H7 (cell line): Measurements from ENCODE around the gene RNF13. TPM values are rescaled to one million over a fixed set of nuclear protein-coding genes. Genes with fewer than 3 reads are reported as not detected.
"Not testable (repeated sequence)": the region's sequence is repeated elsewhere in the genome, so short reads cannot be mapped to it uniquely, and the experiment has no call there.

ENCODE experiments used
- DNase-seq: peaks from one replicate; pipeline ENCODE4 v3.0.0; 2012
- H3K27me3 ChIP-seq: 2 replicates; pipeline ENCODE4 v1.6.0; 2011; ENCODE audit warnings: mild to moderate bottlenecking, low read length; ENCODE audit not compliant: control insufficient read depth, insufficient read depth
- H3K36me3 ChIP-seq: replicated peaks from 2 replicates; pipeline ENCODE4 v1.5.1; 2011; ENCODE audit warnings: low read length; ENCODE audit not compliant: control insufficient read depth, insufficient read depth
- H3K4me3 ChIP-seq: 2 replicates; pipeline ENCODE4 v1.5.1; 2011; ENCODE audit warnings: low read depth, mild to moderate bottlenecking, control low read depth, low read length, moderate library complexity; ENCODE audit not compliant: insufficient read depth
- total RNA-seq: library from RNA; depleted of rRNA; stranded (reverse); fragments of >200 nt; shearing (Covaris generic); gene quantifications from 2 replicates; pipeline ENCODE4 v1.2.3, GENCODE V29; 2014

Gene RNF13
- total RNA-seq, 1 experiment from 2014 or later, result 31.3 TPM

GRCh38 chr3:149917124-149917667, 104.2 kb downstream of the RNF13 start:
- H3K4me3 ChIP-seq, result no peak overlapping the region
- peaks cover 1% of the 10 kb centered on the region for H3K36me3 ChIP-seq
- DNase-seq, result no peak
- no peaks in the 10 kb centered on the region for H3K27me3 ChIP-seq

- Histone ChIP-seq H3K36me3 (peaks cover 1% of the 10 kb centered on the region), H3K27me3 (no peaks in the 10 kb centered on the region), H3K4me3 (no peak overlapping the region)
- DNase-seq, result no peak
Observed at GRCh38 chr3:149919509-149919908, 106.5 kb downstream of the RNF13 start.

GRCh38 chr3:149920119-149920518, 107.1 kb downstream of the RNF13 start:
- H3K27me3 ChIP-seq, result no peaks in the 10 kb centered on the region
- H3K4me3 ChIP-seq, result no peak overlapping the region
- peaks cover 1% of the 10 kb centered on the region for H3K36me3 ChIP-seq
- no peak for DNase-seq

GRCh38 chr3:149933008-149933407, 120.0 kb downstream of the RNF13 start:
- no peak for DNase-seq
- no peaks in the 10 kb centered on the region for H3K27me3 ChIP-seq
- H3K4me3 ChIP-seq, result no peak overlapping the region
- H3K36me3 ChIP-seq, result peaks cover 3% of the 10 kb centered on the region; the same call in 1 of the 2 replicates

- H3K27me3 ChIP-seq, result no peaks in the 10 kb centered on the region
- no peak for DNase-seq
Observed at GRCh38 chr3:149933858-149934257, 120.8 kb downstream of the RNF13 start.

GRCh38 chr3:149934524-149934923, 121.5 kb downstream of the RNF13 start:
- H3K4me3 ChIP-seq, result no peak overlapping the region
- peaks cover 3% of the 10 kb centered on the region; the same call in 1 of the 2 replicates for H3K36me3 ChIP-seq
- no peaks in the 10 kb centered on the region for H3K27me3 ChIP-seq
- DNase-seq, result no peak

More at GRCh38 chr3:149933858-149934257, 120.8 kb downstream of the RNF13 start:
- peaks cover 3% of the 10 kb centered on the region; the same call in 1 of the 2 replicates for H3K36me3 ChIP-seq
- no peak overlapping the region for H3K4me3 ChIP-seq

- Histone ChIP-seq H3K36me3 (peaks cover 3% of the 10 kb centered on the region; the same call in 1 of the 2 replicates), H3K4me3 (no peak overlapping the region), H3K27me3 (no peaks in the 10 kb centered on the region)
- DNase-seq, result peak; percentile 61
Observed at GRCh38 chr3:149936812-149937230, 123.8 kb downstream of the RNF13 start.

GRCh38 chr3:149938392-149939055, 125.5 kb downstream of the RNF13 start:
- not testable (repeated sequence) for H3K36me3 ChIP-seq, H3K27me3 ChIP-seq, DNase-seq, H3K4me3 ChIP-seq

- Histone ChIP-seq H3K4me3 (no peak overlapping the region), H3K27me3 (no peaks in the 10 kb centered on the region), H3K36me3 (no peaks in the 10 kb centered on the region)
- no peak for DNase-seq
Observed at GRCh38 chr3:149941186-149941585, 128.2 kb downstream of the RNF13 start.

- Histone ChIP-seq H3K27me3 (no peaks in the 10 kb centered on the region), H3K36me3 (no peaks in the 10 kb centered on the region), H3K4me3 (no peak overlapping the region)
- no peak for DNase-seq
Observed at GRCh38 chr3:149941946-149942345, 128.9 kb downstream of the RNF13 start.

- H3K4me3 ChIP-seq, result no peak overlapping the region
- no peak for DNase-seq
- H3K27me3 ChIP-seq, result no peaks in the 10 kb centered on the region
- H3K36me3 ChIP-seq, result no peaks in the 10 kb centered on the region
Observed at GRCh38 chr3:149942409-149942808, 129.4 kb downstream of the RNF13 start.

GRCh38 chr3:149943966-149944365, 131.0 kb downstream of the RNF13 start:
- not testable (repeated sequence) for H3K27me3 ChIP-seq, DNase-seq, H3K36me3 ChIP-seq, H3K4me3 ChIP-seq

GRCh38 chr3:149947231-149947630, 134.2 kb downstream of the RNF13 start:
- no peaks in the 10 kb centered on the region for H3K36me3 ChIP-seq

GRCh38 chr3:149949181-149949580, 136.2 kb downstream of the RNF13 start:
- Histone ChIP-seq H3K4me3 (no peak overlapping the region), H3K36me3 (no peaks in the 10 kb centered on the region; the same call in 1 of the 2 replicates), H3K27me3 (no peaks in the 10 kb centered on the region)
- no peak for DNase-seq

More at GRCh38 chr3:149947231-149947630, 134.2 kb downstream of the RNF13 start:
- Histone ChIP-seq H3K4me3 (no peak overlapping the region), H3K27me3 (no peaks in the 10 kb centered on the region)
- no peak for DNase-seq

GRCh38 chr3:149954812-149955211, 141.8 kb downstream of the RNF13 start:
- no peak overlapping the region for H3K4me3 ChIP-seq
- DNase-seq, result no peak
- no peaks in the 10 kb centered on the region; the same call in none of the 2 replicates for H3K36me3 ChIP-seq
- no peaks in the 10 kb centered on the region for H3K27me3 ChIP-seq
